Measurements from ENCODE around the gene HDAC3.

The HDAC3 gene

GRCh38 chr5:141585594-141585993, 51.1 kb downstream of the HDAC3 start:
- DNase-seq (ENCODE audit: insufficient read length, low spot score) (no peak), FAIRE-seq (no peak)
- no peak for TF ChIP-seq POLR2A (IDR thresholded peaks at IDR 0.05; ENCODE audit: low read depth, low read length)

DNA sequence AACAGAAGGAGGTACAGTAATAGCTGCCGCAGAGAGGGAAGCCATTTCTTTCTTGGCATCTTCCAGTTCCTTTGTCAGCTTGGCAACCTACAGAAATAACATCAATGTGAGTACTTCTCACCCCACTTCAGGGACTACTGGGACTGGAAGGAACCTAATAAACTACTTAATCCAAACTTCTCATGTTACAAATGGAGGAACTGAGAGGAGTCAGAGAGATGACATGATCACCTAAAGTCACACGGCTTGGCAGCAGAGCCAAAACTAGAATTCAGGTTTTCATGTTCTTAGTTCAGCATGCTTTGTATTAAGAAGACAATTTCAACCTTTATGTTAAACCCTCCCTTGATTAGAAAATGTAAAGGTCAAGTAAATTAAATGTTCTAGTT, 62.5 kb downstream of the HDAC3 start:
- no peak for FAIRE-seq

GRCh38 chr5:141573489-141574121, 63.0 kb downstream of the HDAC3 start:
- DNase-seq (ENCODE audit: insufficient read length, low spot score) (no peak), FAIRE-seq (no peak)
- no peak for TF ChIP-seq POLR2A (IDR thresholded peaks at IDR 0.05; ENCODE audit: low read depth, low read length)

More for the DNA sequence above, 62.5 kb downstream of the HDAC3 start:
- DNase-seq (ENCODE audit: insufficient read length, low spot score) = no peak
- no peak for TF ChIP-seq POLR2A (IDR thresholded peaks at IDR 0.05; ENCODE audit: low read depth, low read length)
